ENCODE measurements around the gene PIAS2.
"Not testable (repeated sequence)": the region's sequence is repeated elsewhere in the genome, so short reads cannot be mapped to it uniquely, and the experiment has no call there.

The PIAS2 gene

GRCh38 chr18:46917108-46917802 lies at the start of gene PIAS2, which contains the start of gene KATNAL2:
Gene PIAS2, minus strand, starts transcription at chr18:46917507. Its CDS starts 162 bp downstream, at chr18:46917345.
Gene KATNAL2, plus strand, starts transcription at chr18:46917602. Its CDS starts 29,271 bp downstream, at chr18:46946873.
- peak; percentile 83 for DNase-seq

- DNase-seq = not testable (repeated sequence)
These were observed 49.0 kb upstream of the PIAS2 start for GRCh38 chr18:46966266-46966665.

DNA sequence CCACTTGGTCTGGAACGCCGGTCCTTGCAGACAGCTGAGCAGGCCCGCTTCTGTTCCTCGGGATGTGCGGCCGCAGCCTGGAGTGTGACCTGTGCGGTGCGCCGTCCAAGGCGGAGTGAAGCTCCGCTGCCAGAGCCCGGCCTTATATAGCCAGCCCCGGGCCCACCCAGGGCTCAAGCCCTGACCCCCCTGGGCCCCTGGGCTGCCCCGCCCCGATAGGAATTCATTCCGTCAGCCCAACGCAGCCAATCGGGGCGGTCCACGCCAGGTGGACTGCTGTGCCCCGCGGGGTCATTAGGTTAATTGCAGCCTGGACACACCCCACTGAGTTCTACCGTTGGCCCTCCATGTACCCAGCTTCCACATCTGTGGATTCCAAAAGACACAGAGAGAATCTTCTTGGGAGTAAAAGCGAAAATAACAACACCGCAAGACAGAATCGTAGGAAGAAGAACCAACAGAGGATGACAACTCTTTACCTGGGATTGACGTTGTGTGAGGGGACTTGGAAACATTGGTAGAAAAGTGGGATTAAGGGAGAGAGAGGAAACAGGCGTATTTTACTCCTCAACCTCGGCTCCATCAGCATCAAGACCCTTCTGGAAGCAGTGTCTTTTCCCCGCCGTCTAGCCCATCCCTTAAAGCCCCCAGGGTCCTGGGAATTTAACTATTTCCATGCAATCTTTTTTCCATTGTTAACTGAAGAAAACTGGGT lies 47.4 kb upstream of the PIAS2 start:
- DNase-seq = not testable (repeated sequence)

GRCh38 chr18:46963656-46964578 lies 46.6 kb upstream of the PIAS2 start:
- DNase-seq = not testable (repeated sequence)

DNA sequence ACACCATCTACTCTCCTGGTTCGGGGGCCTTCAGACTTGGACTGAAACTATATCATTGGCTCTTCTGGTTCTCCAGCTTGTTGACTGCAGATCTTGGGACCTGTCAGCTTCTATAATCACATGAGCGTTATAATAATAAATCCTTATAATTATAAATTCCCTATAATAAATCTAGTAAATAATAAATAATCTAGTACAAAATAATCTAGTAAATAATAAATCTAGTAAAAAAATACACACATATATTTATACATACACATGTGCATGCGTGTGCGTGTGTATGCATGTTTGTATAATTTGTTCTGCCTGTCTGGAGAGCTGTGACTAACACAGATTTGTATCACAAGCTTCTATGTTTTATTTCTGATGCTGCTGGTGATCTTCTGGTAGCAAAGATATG lies 40.9 kb upstream of the PIAS2 start:
- no peak for DNase-seq

DNA sequence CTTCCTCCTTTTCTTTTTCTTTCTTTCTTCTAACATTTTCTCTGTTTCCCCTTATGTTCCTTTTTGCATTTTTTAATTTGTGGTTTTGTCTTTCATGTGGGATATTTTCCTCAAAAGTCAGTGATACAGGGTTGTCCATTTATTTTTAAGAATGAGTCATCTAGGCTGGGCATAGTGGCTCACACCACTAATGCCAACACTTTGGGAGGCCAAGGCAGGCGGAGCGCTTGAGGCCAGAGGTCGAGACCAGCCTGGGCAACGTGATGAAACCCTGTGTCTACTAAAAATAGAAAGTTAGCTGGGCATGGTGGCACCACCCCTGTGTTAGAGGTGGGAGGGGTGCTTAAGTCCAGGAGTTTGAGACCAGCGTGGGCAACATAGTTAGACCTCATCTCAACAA lies 35.9 kb upstream of the PIAS2 start:
- no peak for DNase-seq

DNA sequence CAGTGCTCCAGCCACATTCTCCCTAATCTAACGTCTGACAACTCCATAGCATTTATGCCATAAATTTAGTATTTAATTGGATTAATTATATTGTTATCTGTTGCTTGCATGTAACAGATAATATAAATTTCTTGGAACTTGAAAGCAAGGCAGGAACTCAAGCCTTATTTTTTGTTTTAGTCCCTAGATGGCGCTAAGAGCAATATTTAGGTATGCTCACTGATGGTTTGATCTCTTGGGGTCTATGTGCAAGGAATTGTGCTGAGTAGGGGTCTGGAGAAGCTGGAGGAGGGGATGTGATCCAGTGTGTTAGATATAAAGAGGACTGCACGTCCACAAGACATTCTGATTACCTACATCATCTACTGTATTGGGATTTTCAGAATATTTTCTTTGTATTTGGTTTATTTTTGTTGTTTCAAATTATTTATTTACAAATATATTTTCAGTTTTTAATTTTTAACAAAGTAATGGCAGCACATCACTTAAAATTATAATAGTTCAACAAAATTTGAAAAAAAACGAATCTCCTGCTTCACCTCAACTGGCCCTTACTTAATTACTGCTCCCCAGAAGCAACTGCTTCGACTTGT lies 32.9 kb upstream of the PIAS2 start:
- peak; percentile 54 for DNase-seq

- no peak for DNase-seq
These were observed 29.5 kb upstream of the PIAS2 start for GRCh38 chr18:46946656-46947282.

GRCh38 chr18:46942646-46943045 lies 25.3 kb upstream of the PIAS2 start:
- DNase-seq = no peak

- no peak for DNase-seq
These were observed 22.8 kb upstream of the PIAS2 start for GRCh38 chr18:46939998-46940571.

DNA sequence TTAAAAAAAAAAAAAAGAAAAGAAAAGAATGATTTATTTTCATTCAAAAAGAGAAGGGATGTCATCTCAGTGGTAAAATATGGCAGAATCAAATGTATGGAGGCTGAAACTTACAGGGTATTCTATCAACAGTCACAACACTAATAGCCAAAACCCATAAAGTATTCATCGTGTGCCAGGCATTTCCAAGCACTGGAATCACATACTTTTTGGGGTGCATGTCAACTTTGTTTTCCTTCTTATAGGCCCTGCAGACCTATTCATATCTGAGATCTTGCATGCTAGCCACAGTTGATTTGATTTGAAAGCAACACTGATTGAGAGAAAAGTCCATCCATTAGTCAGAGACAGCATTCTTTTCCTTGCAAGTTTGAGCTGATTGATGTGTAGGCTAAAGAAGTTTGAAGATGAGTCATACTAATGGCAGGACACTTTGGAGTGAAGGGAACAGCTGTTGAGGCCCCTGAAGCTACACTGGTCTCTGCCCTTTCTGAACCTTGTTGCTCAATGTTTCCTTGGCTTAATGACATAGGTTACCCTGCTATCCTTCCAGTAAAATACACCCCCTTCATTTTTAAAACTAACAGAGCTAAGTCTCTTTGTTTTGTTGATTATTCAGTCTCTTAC lies 22.1 kb upstream of the PIAS2 start:
- no peak for DNase-seq

DNA sequence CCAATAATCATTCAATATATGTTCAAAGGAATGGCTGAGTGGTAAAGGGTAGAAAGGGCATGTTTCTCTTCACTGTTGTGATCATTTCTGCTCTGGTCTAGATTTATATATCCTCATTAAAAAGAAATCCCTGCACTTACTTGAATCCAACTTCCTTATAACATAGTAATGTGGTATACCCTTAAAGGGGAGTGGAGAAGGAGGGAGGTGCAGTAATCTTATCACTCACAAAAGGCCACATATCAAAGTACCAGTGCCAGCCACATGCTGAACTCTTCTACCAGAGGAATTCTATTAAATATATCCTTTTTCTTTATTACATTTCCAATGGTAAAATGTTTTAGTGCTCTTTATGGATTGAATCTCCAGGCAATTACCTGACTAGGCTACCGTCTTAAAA lies 3.3 kb upstream of the PIAS2 start:
- no peak for DNase-seq

DNA sequence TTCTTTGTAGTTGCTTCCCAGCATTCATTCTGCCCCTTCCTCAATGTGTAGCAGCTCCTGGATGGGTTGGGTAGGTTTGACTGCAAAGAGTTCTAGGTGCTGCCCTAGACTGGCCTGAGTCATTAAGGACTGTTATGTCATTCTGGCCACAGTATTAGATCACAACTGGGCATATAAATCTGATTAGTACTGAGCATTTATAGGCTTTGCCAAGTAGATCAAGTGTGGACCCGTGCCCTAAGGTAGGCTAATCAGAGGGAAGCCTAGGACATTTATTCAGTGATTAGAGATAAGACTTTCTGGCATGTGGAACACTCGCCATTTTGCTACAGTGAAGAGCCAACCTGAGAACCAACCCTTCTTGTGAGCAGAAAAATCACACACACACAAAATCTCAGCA lies 2.8 kb upstream of the PIAS2 start:
- no peak for DNase-seq

- DNase-seq = no peak
These were observed 695 bp upstream of the PIAS2 start for GRCh38 chr18:46917803-46918600.

DNA sequence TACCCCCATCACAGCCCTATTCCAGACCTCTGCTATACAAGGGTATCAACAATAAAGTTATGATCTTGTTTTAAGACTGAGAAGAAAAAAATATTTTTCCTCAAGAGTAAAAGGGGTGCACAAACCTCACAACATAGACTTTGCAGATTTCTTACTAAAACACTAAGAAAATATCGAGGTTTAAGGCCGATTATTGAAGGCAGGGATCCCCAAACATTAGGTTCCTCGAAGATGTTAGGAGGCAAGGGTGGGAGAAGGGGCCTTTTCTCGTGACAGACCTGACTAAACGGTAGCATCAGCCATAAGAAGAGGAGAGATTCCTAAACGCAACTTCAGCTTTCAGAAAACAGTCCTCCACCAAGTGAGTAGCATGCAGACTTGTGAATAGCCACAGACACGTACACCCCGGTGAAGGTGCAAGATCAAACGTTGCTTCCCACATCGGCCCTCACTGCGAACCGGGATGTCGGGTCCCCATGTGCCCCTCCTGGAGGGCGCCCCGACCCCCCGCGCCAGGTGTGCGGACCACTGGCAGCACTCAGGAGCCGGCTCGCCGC lies 678 bp downstream of the PIAS2 start:
- no peak for DNase-seq

DNA sequence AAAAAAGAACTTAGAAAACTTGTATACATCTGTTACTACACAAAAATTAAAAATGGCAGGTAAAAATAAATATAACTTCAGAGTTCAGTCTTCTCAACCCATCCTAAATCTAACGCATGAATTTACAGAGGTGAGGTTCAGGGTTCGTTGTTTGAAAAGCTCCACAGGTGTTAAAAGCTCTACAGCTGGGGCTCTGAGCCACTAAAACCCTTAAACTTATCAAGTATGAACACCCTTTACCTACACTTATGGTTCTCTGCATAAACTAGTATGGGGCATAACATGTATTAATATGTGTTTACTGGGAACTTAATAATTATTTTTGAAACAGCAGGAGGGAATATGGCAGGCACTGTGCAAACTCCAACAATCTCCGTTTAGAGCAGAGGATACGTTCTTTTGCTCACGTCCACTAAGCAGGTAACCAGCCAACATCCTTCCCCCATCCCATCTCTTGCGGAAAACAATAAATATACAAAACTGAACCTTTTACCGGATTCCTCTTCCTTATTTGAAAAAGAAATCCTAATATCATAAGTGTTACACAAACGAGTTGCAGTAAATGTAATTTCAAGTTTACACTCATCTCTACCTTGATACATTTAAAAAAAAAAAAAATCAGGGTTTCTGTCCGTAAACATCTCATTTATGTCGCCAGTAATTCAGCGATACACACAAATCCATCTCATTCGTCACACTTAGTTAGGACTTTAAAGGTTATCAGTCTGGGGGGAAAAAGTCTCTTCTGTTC lies 1.3 kb downstream of the PIAS2 start:
- no peak for DNase-seq

- no peak for DNase-seq
These were observed 6.5 kb downstream of the PIAS2 start for GRCh38 chr18:46910856-46911255.

GRCh38 chr18:46909497-46909896 lies 7.8 kb downstream of the PIAS2 start:
- no peak for DNase-seq

- no peak for DNase-seq
These were observed 13.9 kb downstream of the PIAS2 start for GRCh38 chr18:46903406-46903805.
